Astrocyte (in vitro differentiated cells and primary cell): ENCODE results near the gene NAV2.

ENCODE experiments used
- CTCF ChIP-seq: IDR thresholded peaks from 2 replicates; pipeline ENCODE4 v1.5.1; 2011; ENCODE audit warnings: low read depth, mild to moderate bottlenecking, inconsistent platforms, low read length, moderate library complexity; ENCODE audit not compliant: insufficient read depth
- EZH2 ChIP-seq: IDR thresholded peaks from 2 replicates; pipeline ENCODE4 v1.6.1; 2012; ENCODE audit warnings: mild to moderate bottlenecking, low read length, inconsistent platforms; ENCODE audit not compliant: insufficient read depth

GRCh38 chr11:20154381-20154780, 441.7 kb downstream of the NAV2 start:
- TF ChIP-seq EZH2 (no peak), CTCF (no peak)
